WTC11 (cell line): Measurements from ENCODE around the gene PSMA4. TPM values are rescaled to one million over a fixed set of nuclear protein-coding genes. Genes with fewer than 3 reads are reported as not detected.

Experiments
- ATAC-seq: fragments of 200-7000 bp; cut with Tn5 transposase; 2 replicates; pipeline ENCODE4 v1.10.0; 2021; ENCODE audit warnings: mild to moderate bottlenecking, moderate library complexity
- CTCF ChIA-PET: fragments of 300-600 bp; sonication (Branson Sonifier 250); formaldehyde crosslinking; loops from one replicate; lab custom pipeline; 2021; ENCODE audit warnings: antibody characterized with exemption; lab: Charles Lee
- POLR2A ChIA-PET: fragments of 350-600 bp; sonication (Branson Sonifier 250); formaldehyde crosslinking; loops from one replicate; lab custom pipeline; 2021; ENCODE audit warnings: antibody characterized with exemption; lab: Charles Lee
- DNase-seq: peaks from one replicate; pipeline ENCODE4 v3.0.0; 2021; ENCODE audit warnings: low spot score
- H3K27ac Mint-ChIP-seq: 2 replicates; pipeline ENCODE4 v1.8.0; 2021; ENCODE audit warnings: mixed read lengths
- H3K27me3 Mint-ChIP-seq: 2 replicates; pipeline ENCODE4 v1.8.0; 2021; ENCODE audit warnings: low read depth, mild to moderate bottlenecking, moderate library complexity, mixed read lengths
- H3K36me3 Mint-ChIP-seq: 2 replicates; pipeline ENCODE4 v1.8.0; 2021; ENCODE audit warnings: mixed read lengths
- H3K4me1 Mint-ChIP-seq: 2 replicates; pipeline ENCODE4 v1.8.0; 2022; ENCODE audit warnings: mixed read lengths
- H3K4me3 Mint-ChIP-seq: 2 replicates; pipeline ENCODE4 v1.8.0; 2021; ENCODE audit warnings: mild to moderate bottlenecking, moderate library complexity, mixed read lengths
- H3K9me3 Mint-ChIP-seq: 2 replicates; pipeline ENCODE4 v1.8.0; 2021; ENCODE audit warnings: mixed read lengths
- CREM ChIP-seq: sonication (generic); formaldehyde crosslinking; IDR thresholded peaks from 2 replicates; pipeline ENCODE4 v1.8.1; 2022; ENCODE audit warnings: mild to moderate bottlenecking, missing genetic modification reagents, moderate library complexity
- E2F4 ChIP-seq: sonication (generic); formaldehyde crosslinking; IDR thresholded peaks from 2 replicates; pipeline ENCODE4 v1.8.1; 2022; ENCODE audit warnings: low read depth, mild to moderate bottlenecking, moderate library complexity, missing genetic modification reagents, borderline replicate concordance
- E2F5 ChIP-seq: sonication (generic); formaldehyde crosslinking; IDR thresholded peaks from 2 replicates; pipeline ENCODE4 v1.8.1; 2022; ENCODE audit warnings: mild to moderate bottlenecking, moderate library complexity, missing genetic modification reagents
- EMX1 ChIP-seq: fragments of 250-450 bp; sonication (Bioruptor Pico); IDR thresholded peaks from 2 replicates; pipeline ENCODE4 v1.8.0; 2021; ENCODE audit warnings: mild to moderate bottlenecking
- FOXJ3 ChIP-seq: sonication (generic); formaldehyde crosslinking; IDR thresholded peaks from 2 replicates; pipeline ENCODE4 v1.9.0; 2021; ENCODE audit warnings: missing genetic modification reagents, mild to moderate bottlenecking, borderline replicate concordance
- GABPB1 ChIP-seq: sonication (generic); formaldehyde crosslinking; IDR thresholded peaks from 2 replicates; pipeline ENCODE4 v1.8.1; 2023; ENCODE audit warnings: mild to moderate bottlenecking, missing genetic modification reagents
- GRHL2 ChIP-seq: fragments of 250-450 bp; sonication (Bioruptor Pico); IDR thresholded peaks from 2 replicates; pipeline ENCODE4 v1.8.0; 2022; ENCODE audit warnings: mild to moderate bottlenecking, moderate library complexity; ENCODE audit not compliant: insufficient replicate concordance, severe bottlenecking
- GTF2I ChIP-seq: fragments of 250-450 bp; sonication (Bioruptor Pico); conservative IDR thresholded peaks from 2 replicates; pipeline ENCODE4 v1.4.0; 2021; ENCODE audit warnings: mild to moderate bottlenecking
- MLX ChIP-seq: sonication (generic); formaldehyde crosslinking; IDR thresholded peaks from 2 replicates; pipeline ENCODE4 v1.8.1; 2023; ENCODE audit warnings: mild to moderate bottlenecking, missing genetic modification reagents, moderate library complexity
- NR2C2 ChIP-seq: sonication (generic); formaldehyde crosslinking; IDR thresholded peaks from 2 replicates; pipeline ENCODE4 v1.8.0; 2022; ENCODE audit warnings: mild to moderate bottlenecking, missing genetic modification reagents
- SMAD3 ChIP-seq: sonication (generic); formaldehyde crosslinking; IDR thresholded peaks from 2 replicates; pipeline ENCODE4 v1.8.0; 2022; ENCODE audit warnings: missing genetic modification reagents, mild to moderate bottlenecking, borderline replicate concordance
- STAT6 ChIP-seq: sonication (generic); formaldehyde crosslinking; conservative IDR thresholded peaks from 2 replicates; pipeline ENCODE4 v1.8.1; 2023; ENCODE audit warnings: mild to moderate bottlenecking, low read depth, missing genetic modification reagents, moderate library complexity
- TCF7 ChIP-seq: sonication (generic); formaldehyde crosslinking; IDR thresholded peaks from 2 replicates; pipeline ENCODE4 v1.8.0; 2022; ENCODE audit warnings: mild to moderate bottlenecking, low read depth, missing genetic modification reagents, moderate library complexity
- ZNF232 ChIP-seq: sonication (generic); formaldehyde crosslinking; IDR thresholded peaks from 2 replicates; pipeline ENCODE4 v1.8.0; 2022; ENCODE audit warnings: mild to moderate bottlenecking, missing genetic modification reagents
- ZNF263 ChIP-seq: sonication (generic); formaldehyde crosslinking; IDR thresholded peaks from 2 replicates; pipeline ENCODE4 v1.8.1; 2022; ENCODE audit warnings: low read depth, mild to moderate bottlenecking, moderate library complexity, missing genetic modification reagents
- ZNF281 ChIP-seq: sonication (generic); formaldehyde crosslinking; IDR thresholded peaks from 2 replicates; pipeline ENCODE4 v1.8.0; 2023; ENCODE audit warnings: mild to moderate bottlenecking, missing genetic modification reagents
- ZNF416 ChIP-seq: fragments of 250-450 bp; sonication (Bioruptor Pico); IDR thresholded peaks from 2 replicates; pipeline ENCODE4 v1.9.0; 2021; ENCODE audit warnings: mild to moderate bottlenecking, inconsistent platforms
- total RNA-seq: library from RNA; stranded (reverse); gene quantifications from 3 replicates; pipeline ENCODE4 v1.2.3, GENCODE V29; 2021
- TF ChIP-seq, protein P1 (sequence below): fragments of 250-450 bp; sonication (Bioruptor Pico); IDR thresholded peaks from 2 replicates; pipeline ENCODE4 v1.9.0; 2021; ENCODE audit warnings: mild to moderate bottlenecking, borderline replicate concordance
- TF ChIP-seq, protein P2 (sequence below): sonication (generic); formaldehyde crosslinking; IDR thresholded peaks from 2 replicates; pipeline ENCODE4 v1.8.0; 2022; ENCODE audit warnings: missing genetic modification reagents

Gene PSMA4
- total RNA-seq, 1 experiment from 2014 or later = 281 TPM

GRCh38 chr15:78567531-78567930, 27.3 kb downstream of the PSMA4 start (continued):
- TF ChIP-seq E2F4 (CRISPR knock-in tag) (no peak), GABPB1 (CRISPR knock-in tag) (no peak), ZNF416 (CRISPR knock-in tag) (no peak), GTF2I (CRISPR knock-in tag) (no peak), STAT6 (CRISPR knock-in tag) (no peak), TCF7 (CRISPR knock-in tag) (no peak), FOXJ3 (CRISPR knock-in tag) (no peak), SMAD3 (CRISPR knock-in tag) (no peak)

DNA sequence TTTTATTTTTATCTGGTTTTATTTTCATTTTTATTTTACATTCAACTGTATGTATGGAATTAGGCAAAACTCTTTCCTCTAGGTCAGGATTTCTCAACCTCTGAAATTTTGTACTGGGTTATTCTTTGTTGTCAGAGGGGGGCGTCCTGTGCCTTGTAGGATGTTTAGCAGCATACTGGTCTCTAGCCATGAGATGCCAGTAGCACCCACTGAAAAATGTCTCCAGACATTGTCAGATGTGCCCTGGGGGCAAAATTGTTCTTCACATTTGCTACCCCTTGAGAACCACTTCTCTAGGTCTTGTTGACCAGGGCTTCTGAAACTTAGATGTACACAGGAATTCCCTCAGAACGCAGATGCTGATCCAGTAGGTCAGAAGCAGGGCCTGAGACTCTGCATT, 30.5 kb downstream of the PSMA4 start:
- CTCF ChIA-PET = interaction anchor here (0.7 kb wide), 1 partner anchor 130 kb away, joined by 4 read pairs; no protein-coding TSS in a partner anchor
- no peaks in the 10 kb centered on the region for H3K27me3 Mint-ChIP-seq
- TF ChIP-seq ZNF232 (no peak), ZNF263 (no peak), EMX1 (CRISPR knock-in tag) (no peak), E2F5 (CRISPR knock-in tag) (no peak), GABPB1 (CRISPR knock-in tag) (no peak), NR2C2 (CRISPR knock-in tag) (no peak), ZNF281 (CRISPR knock-in tag) (no peak), CREM (CRISPR knock-in tag) (no peak), GRHL2 (CRISPR knock-in tag) (no peak), MLX (CRISPR knock-in tag) (no peak)
- TF ChIP-seq, protein P1, sequence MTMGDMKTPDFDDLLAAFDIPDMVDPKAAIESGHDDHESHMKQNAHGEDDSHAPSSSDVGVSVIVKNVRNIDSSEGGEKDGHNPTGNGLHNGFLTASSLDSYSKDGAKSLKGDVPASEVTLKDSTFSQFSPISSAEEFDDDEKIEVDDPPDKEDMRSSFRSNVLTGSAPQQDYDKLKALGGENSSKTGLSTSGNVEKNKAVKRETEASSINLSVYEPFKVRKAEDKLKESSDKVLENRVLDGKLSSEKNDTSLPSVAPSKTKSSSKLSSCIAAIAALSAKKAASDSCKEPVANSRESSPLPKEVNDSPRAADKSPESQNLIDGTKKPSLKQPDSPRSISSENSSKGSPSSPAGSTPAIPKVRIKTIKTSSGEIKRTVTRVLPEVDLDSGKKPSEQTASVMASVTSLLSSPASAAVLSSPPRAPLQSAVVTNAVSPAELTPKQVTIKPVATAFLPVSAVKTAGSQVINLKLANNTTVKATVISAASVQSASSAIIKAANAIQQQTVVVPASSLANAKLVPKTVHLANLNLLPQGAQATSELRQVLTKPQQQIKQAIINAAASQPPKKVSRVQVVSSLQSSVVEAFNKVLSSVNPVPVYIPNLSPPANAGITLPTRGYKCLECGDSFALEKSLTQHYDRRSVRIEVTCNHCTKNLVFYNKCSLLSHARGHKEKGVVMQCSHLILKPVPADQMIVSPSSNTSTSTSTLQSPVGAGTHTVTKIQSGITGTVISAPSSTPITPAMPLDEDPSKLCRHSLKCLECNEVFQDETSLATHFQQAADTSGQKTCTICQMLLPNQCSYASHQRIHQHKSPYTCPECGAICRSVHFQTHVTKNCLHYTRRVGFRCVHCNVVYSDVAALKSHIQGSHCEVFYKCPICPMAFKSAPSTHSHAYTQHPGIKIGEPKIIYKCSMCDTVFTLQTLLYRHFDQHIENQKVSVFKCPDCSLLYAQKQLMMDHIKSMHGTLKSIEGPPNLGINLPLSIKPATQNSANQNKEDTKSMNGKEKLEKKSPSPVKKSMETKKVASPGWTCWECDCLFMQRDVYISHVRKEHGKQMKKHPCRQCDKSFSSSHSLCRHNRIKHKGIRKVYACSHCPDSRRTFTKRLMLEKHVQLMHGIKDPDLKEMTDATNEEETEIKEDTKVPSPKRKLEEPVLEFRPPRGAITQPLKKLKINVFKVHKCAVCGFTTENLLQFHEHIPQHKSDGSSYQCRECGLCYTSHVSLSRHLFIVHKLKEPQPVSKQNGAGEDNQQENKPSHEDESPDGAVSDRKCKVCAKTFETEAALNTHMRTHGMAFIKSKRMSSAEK (CRISPR knock-in tag) = no peak
- TF ChIP-seq, protein P2, sequence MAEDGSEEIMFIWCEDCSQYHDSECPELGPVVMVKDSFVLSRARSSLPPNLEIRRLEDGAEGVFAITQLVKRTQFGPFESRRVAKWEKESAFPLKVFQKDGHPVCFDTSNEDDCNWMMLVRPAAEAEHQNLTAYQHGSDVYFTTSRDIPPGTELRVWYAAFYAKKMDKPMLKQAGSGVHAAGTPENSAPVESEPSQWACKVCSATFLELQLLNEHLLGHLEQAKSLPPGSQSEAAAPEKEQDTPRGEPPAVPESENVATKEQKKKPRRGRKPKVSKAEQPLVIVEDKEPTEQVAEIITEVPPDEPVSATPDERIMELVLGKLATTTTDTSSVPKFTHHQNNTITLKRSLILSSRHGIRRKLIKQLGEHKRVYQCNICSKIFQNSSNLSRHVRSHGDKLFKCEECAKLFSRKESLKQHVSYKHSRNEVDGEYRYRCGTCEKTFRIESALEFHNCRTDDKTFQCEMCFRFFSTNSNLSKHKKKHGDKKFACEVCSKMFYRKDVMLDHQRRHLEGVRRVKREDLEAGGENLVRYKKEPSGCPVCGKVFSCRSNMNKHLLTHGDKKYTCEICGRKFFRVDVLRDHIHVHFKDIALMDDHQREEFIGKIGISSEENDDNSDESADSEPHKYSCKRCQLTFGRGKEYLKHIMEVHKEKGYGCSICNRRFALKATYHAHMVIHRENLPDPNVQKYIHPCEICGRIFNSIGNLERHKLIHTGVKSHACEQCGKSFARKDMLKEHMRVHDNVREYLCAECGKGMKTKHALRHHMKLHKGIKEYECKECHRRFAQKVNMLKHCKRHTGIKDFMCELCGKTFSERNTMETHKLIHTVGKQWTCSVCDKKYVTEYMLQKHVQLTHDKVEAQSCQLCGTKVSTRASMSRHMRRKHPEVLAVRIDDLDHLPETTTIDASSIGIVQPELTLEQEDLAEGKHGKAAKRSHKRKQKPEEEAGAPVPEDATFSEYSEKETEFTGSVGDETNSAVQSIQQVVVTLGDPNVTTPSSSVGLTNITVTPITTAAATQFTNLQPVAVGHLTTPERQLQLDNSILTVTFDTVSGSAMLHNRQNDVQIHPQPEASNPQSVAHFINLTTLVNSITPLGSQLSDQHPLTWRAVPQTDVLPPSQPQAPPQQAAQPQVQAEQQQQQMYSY = no peak

More for the DNA sequence above, 30.5 kb downstream of the PSMA4 start:
- POLR2A ChIA-PET = no interaction called here
- H3K36me3 Mint-ChIP-seq = no peaks in the 10 kb centered on the region
- no peak overlapping the region for H3K4me3 Mint-ChIP-seq
- ATAC-seq (peak; percentile 26; the same call in 1 of the 2 replicates), DNase-seq (no peak)
- peaks cover 16% of the 10 kb centered on the region for H3K4me1 Mint-ChIP-seq
- H3K27ac Mint-ChIP-seq = no peak overlapping the region; the same call in 1 of the 2 replicates
- no peaks in the 10 kb centered on the region for H3K9me3 Mint-ChIP-seq
